Memory B cell (primary cell): ENCODE measurements around the gene CDC42BPB.

ENCODE experiments used
- ATAC-seq: fragments of 150-1000 bp; cut with Tn5 transposase; 2 replicates; pipeline ENCODE4 v1.10.0; 2021; ENCODE audit warnings: low read depth, mild to moderate bottlenecking, moderate library complexity
- DNase-seq, 2 donors: peaks; one replicate each; pipeline ENCODE4 v3.0.0; 2022; ENCODE audit warnings: low spot score in 2 of 2
- H3K27ac Mint-ChIP-seq: one replicate; pipeline ENCODE4 v1.8.0; 2022; ENCODE audit warnings: mild to moderate bottlenecking, moderate library complexity, mixed read lengths
- H3K27me3 Mint-ChIP-seq: one replicate; pipeline ENCODE4 v1.8.0; 2022; ENCODE audit warnings: mixed read lengths
- H3K36me3 Mint-ChIP-seq: one replicate; pipeline ENCODE4 v1.8.0; 2022; ENCODE audit warnings: mild to moderate bottlenecking, mixed read lengths
- H3K4me1 Mint-ChIP-seq: one replicate; pipeline ENCODE4 v1.8.0; 2022; ENCODE audit warnings: mixed read lengths
- H3K4me3 Mint-ChIP-seq: one replicate; pipeline ENCODE4 v1.8.0; 2022; ENCODE audit warnings: mild to moderate bottlenecking, moderate library complexity, mixed read lengths
- H3K9me3 Mint-ChIP-seq: one replicate; pipeline ENCODE4 v1.8.0; 2022; ENCODE audit warnings: mixed read lengths

CDC42BPB gene

GRCh38 chr14:102918438-102918837, 138.9 kb downstream of the CDC42BPB start:
- no peak overlapping the region for H3K27ac Mint-ChIP-seq
- no peak overlapping the region for H3K4me3 Mint-ChIP-seq
- no peaks in the 10 kb centered on the region for H3K9me3 Mint-ChIP-seq
- no peak for ATAC-seq
- H3K36me3 Mint-ChIP-seq = no peaks in the 10 kb centered on the region
- H3K4me1 Mint-ChIP-seq = peaks cover 18% of the 10 kb centered on the region
- DNase-seq = no peak
- no peaks in the 10 kb centered on the region for H3K27me3 Mint-ChIP-seq

GRCh38 chr14:102917469-102918211, 139.7 kb downstream of the CDC42BPB start:
- H3K27me3 Mint-ChIP-seq = no peaks in the 10 kb centered on the region

GRCh38 chr14:102917056-102917385, 140.3 kb downstream of the CDC42BPB start:
- Mint-ChIP-seq H3K36me3 (no peaks in the 10 kb centered on the region), H3K4me1 (peaks cover 16% of the 10 kb centered on the region), H3K9me3 (no peaks in the 10 kb centered on the region), H3K27me3 (no peaks in the 10 kb centered on the region), H3K4me3 (peak overlapping the region; percentile 27), H3K27ac (no peak overlapping the region)
- peak; percentile 87 for ATAC-seq
- peak; percentile 56 to 62 for DNase-seq

More at GRCh38 chr14:102917469-102918211, 139.7 kb downstream of the CDC42BPB start:
- H3K9me3 Mint-ChIP-seq = no peaks in the 10 kb centered on the region
- DNase-seq (peak; percentile 64 to 69), ATAC-seq (peak; percentile 22)
- H3K27ac Mint-ChIP-seq = no peak overlapping the region
- H3K4me1 Mint-ChIP-seq = peaks cover 16% of the 10 kb centered on the region
- no peaks in the 10 kb centered on the region for H3K36me3 Mint-ChIP-seq
- no peak overlapping the region for H3K4me3 Mint-ChIP-seq

- ATAC-seq (peak; percentile 14), DNase-seq (no peak)
- H3K27ac Mint-ChIP-seq = no peak overlapping the region
- H3K4me1 Mint-ChIP-seq = peaks cover 16% of the 10 kb centered on the region
- H3K9me3 Mint-ChIP-seq = no peaks in the 10 kb centered on the region
- H3K4me3 Mint-ChIP-seq = peak overlapping the region; percentile 37
- no peaks in the 10 kb centered on the region for H3K27me3 Mint-ChIP-seq
- H3K36me3 Mint-ChIP-seq = no peaks in the 10 kb centered on the region
These were observed 140.8 kb downstream of the CDC42BPB start for GRCh38 chr14:102916347-102917055.

- Mint-ChIP-seq H3K27me3 (no peaks in the 10 kb centered on the region), H3K4me1 (peaks cover 16% of the 10 kb centered on the region), H3K4me3 (peak overlapping the region; percentile 2), H3K27ac (no peak overlapping the region), H3K36me3 (peaks cover 4% of the 10 kb centered on the region), H3K9me3 (no peaks in the 10 kb centered on the region)
- ATAC-seq (no peak), DNase-seq (no peak)
These were observed 141.8 kb downstream of the CDC42BPB start for GRCh38 chr14:102915292-102916110.

- ATAC-seq = no peak
- H3K4me1 Mint-ChIP-seq = peaks cover 16% of the 10 kb centered on the region
- H3K27me3 Mint-ChIP-seq = no peaks in the 10 kb centered on the region
- H3K36me3 Mint-ChIP-seq = peaks cover 6% of the 10 kb centered on the region
- no peaks in the 10 kb centered on the region for H3K9me3 Mint-ChIP-seq
- H3K27ac Mint-ChIP-seq = no peak overlapping the region
- H3K4me3 Mint-ChIP-seq = peak overlapping the region; percentile 27
- DNase-seq = no peak
These were observed 142.7 kb downstream of the CDC42BPB start for GRCh38 chr14:102914474-102915291.

- H3K4me3 Mint-ChIP-seq = no peak overlapping the region
- H3K27me3 Mint-ChIP-seq = no peaks in the 10 kb centered on the region
- DNase-seq (no peak), ATAC-seq (no peak)
- peaks cover 6% of the 10 kb centered on the region for H3K36me3 Mint-ChIP-seq
- no peak overlapping the region for H3K27ac Mint-ChIP-seq
- peaks cover 16% of the 10 kb centered on the region for H3K4me1 Mint-ChIP-seq
- H3K9me3 Mint-ChIP-seq = no peaks in the 10 kb centered on the region
These were observed 143.8 kb downstream of the CDC42BPB start for GRCh38 chr14:102913341-102914211.

GRCh38 chr14:102911991-102912761, 145.2 kb downstream of the CDC42BPB start:
- Mint-ChIP-seq H3K4me1 (peaks cover 22% of the 10 kb centered on the region), H3K27me3 (no peaks in the 10 kb centered on the region), H3K4me3 (no peak overlapping the region), H3K9me3 (no peaks in the 10 kb centered on the region), H3K36me3 (peaks cover 11% of the 10 kb centered on the region), H3K27ac (no peak overlapping the region)
- no peak for DNase-seq
- no peak for ATAC-seq

- Mint-ChIP-seq H3K9me3 (no peaks in the 10 kb centered on the region), H3K4me1 (peaks cover 18% of the 10 kb centered on the region), H3K27ac (no peak overlapping the region), H3K27me3 (no peaks in the 10 kb centered on the region), H3K36me3 (peaks cover 11% of the 10 kb centered on the region), H3K4me3 (no peak overlapping the region)
- DNase-seq (no peak), ATAC-seq (no peak)
These were observed 145.8 kb downstream of the CDC42BPB start for GRCh38 chr14:102911541-102911951.

GRCh38 chr14:102910442-102910841, 146.9 kb downstream of the CDC42BPB start:
- ATAC-seq (no peak), DNase-seq (no peak)
- H3K4me3 Mint-ChIP-seq = no peak overlapping the region
- no peaks in the 10 kb centered on the region for H3K9me3 Mint-ChIP-seq
- H3K27ac Mint-ChIP-seq = no peak overlapping the region
- peaks cover 13% of the 10 kb centered on the region for H3K36me3 Mint-ChIP-seq
- no peaks in the 10 kb centered on the region for H3K27me3 Mint-ChIP-seq
- H3K4me1 Mint-ChIP-seq = peaks cover 12% of the 10 kb centered on the region

- no peak for ATAC-seq
- no peak overlapping the region for H3K4me3 Mint-ChIP-seq
- H3K27me3 Mint-ChIP-seq = no peaks in the 10 kb centered on the region
- H3K27ac Mint-ChIP-seq = no peak overlapping the region
- peaks cover 18% of the 10 kb centered on the region for H3K36me3 Mint-ChIP-seq
- no peaks in the 10 kb centered on the region for H3K9me3 Mint-ChIP-seq
- DNase-seq = no peak
- peaks cover 9% of the 10 kb centered on the region for H3K4me1 Mint-ChIP-seq
These were observed 147.4 kb downstream of the CDC42BPB start for GRCh38 chr14:102909911-102910310.

GRCh38 chr14:102909462-102909861, 147.9 kb downstream of the CDC42BPB start:
- Mint-ChIP-seq H3K27me3 (no peaks in the 10 kb centered on the region), H3K36me3 (peaks cover 18% of the 10 kb centered on the region), H3K9me3 (no peaks in the 10 kb centered on the region), H3K4me1 (peaks cover 9% of the 10 kb centered on the region), H3K27ac (no peak overlapping the region), H3K4me3 (no peak overlapping the region)
- ATAC-seq (no peak), DNase-seq (no peak)
